Naive thymus-derived CD4-positive, alpha-beta T cell (primary cell): ENCODE data around the gene NDUFB8. TPM values are rescaled to one million over a fixed set of nuclear protein-coding genes. Genes with fewer than 3 reads are reported as not detected.

Experiments used
- ATAC-seq: fragments of 150-1000 bp; cut with Tn5 transposase; 2 replicates; pipeline ENCODE4 v1.10.0; 2021; ENCODE audit warnings: mild to moderate bottlenecking, moderate library complexity
- CTCF ChIA-PET: fragments of 350-600 bp; sonication (Branson Sonifier 250); formaldehyde crosslinking; loops from one replicate; lab custom pipeline; 2021; ENCODE audit warnings: antibody characterized with exemption; lab: Charles Lee
- POLR2A ChIA-PET: fragments of 350-600 bp; sonication (Branson Sonifier 250); formaldehyde crosslinking; loops from one replicate; lab custom pipeline; 2021; ENCODE audit warnings: antibody characterized with exemption, inconsistent platforms; lab: Charles Lee
- DNase-seq, 9 donors: peaks; one replicate each; pipeline versions ENCODE4 v3.0.0 to v3.0.0-alpha.2; 2020 to 2022; ENCODE audit warnings: mixed read lengths in 1 of 9
- H3K27ac ChIP-seq: one replicate; pipeline ENCODE4 v1.7.0; 2013; ENCODE audit warnings: mild to moderate bottlenecking, low read depth, low read length, moderate library complexity
- H3K27me3 ChIP-seq, 2 donors: one replicate each; pipeline ENCODE4 v1.7.0; 2013; ENCODE audit warnings: low read length in 2 of 2, mild to moderate bottlenecking in 2 of 2, moderate library complexity in 2 of 2; ENCODE audit not compliant: control insufficient read depth in 2 of 2, insufficient read depth in 2 of 2
- H3K36me3 ChIP-seq, 3 experiments: 1 replicate in 2 of 3; 2 replicates in 1 of 3; pipeline ENCODE4 v1.7.0; 2013; ENCODE audit warnings: low read length in 3 of 3, mild to moderate bottlenecking in 3 of 3, moderate library complexity in 1 of 3; ENCODE audit not compliant: insufficient read depth in 3 of 3, control insufficient read depth in 2 of 3
- H3K4me1 ChIP-seq, 2 donors: one replicate each; pipeline ENCODE4 v1.7.0; 2013; ENCODE audit warnings: low read length in 2 of 2, mild to moderate bottlenecking in 2 of 2, moderate library complexity in 1 of 2; ENCODE audit not compliant: control insufficient read depth in 2 of 2, insufficient read depth in 2 of 2
- H3K4me3 ChIP-seq: 2 replicates; pipeline ENCODE4 v1.7.0; 2013; ENCODE audit warnings: mild to moderate bottlenecking, low read length
- H3K9me3 ChIP-seq, 3 experiments: 1 replicate in 2 of 3; 2 replicates in 1 of 3; pipeline ENCODE4 v1.7.0; 2013; ENCODE audit warnings: low read length in 3 of 3; ENCODE audit not compliant: control insufficient read depth in 2 of 3
- H3K27ac Mint-ChIP-seq, 9 donors: one replicate each; pipeline ENCODE4 v1.8.0; 2020 to 2022; ENCODE audit warnings: mixed read lengths in 9 of 9, mild to moderate bottlenecking in 8 of 9, moderate library complexity in 5 of 9, inconsistent platforms in 2 of 9
- H3K27me3 Mint-ChIP-seq, 5 donors: one replicate each; pipeline ENCODE4 v1.8.0; 2021 to 2022; ENCODE audit warnings: mixed read lengths in 5 of 5, mild to moderate bottlenecking in 1 of 5
- H3K36me3 Mint-ChIP-seq, 5 donors: one replicate each; pipeline ENCODE4 v1.8.0; 2020 to 2022; ENCODE audit warnings: mixed read lengths in 5 of 5, mild to moderate bottlenecking in 3 of 5, inconsistent platforms in 1 of 5
- H3K4me1 Mint-ChIP-seq, 7 donors: one replicate each; pipeline ENCODE4 v1.8.0; 2020 to 2022; ENCODE audit warnings: mixed read lengths in 7 of 7, mild to moderate bottlenecking in 3 of 7, inconsistent platforms in 1 of 7
- H3K4me3 Mint-ChIP-seq, 10 donors: one replicate each; pipeline ENCODE4 v1.8.0; 2020 to 2022; ENCODE audit warnings: mild to moderate bottlenecking in 10 of 10, mixed read lengths in 10 of 10, moderate library complexity in 6 of 10, inconsistent platforms in 2 of 10
- H3K9me3 Mint-ChIP-seq, 11 donors: one replicate each; pipeline ENCODE4 v1.8.0; 2020 to 2022; ENCODE audit warnings: mixed read lengths in 11 of 11, mild to moderate bottlenecking in 4 of 11, inconsistent platforms in 1 of 11, moderate library complexity in 1 of 11
- intact Hi-C, 2 donors: fragments of 100-400 bp; cut with micrococcal nuclease; formaldehyde crosslinking; loops; one replicate each; pipeline ENCODE4 v1.15.1; 2023
- polyA plus RNA-seq, 2 donors: library from polyadenylated mRNA; unstranded; fragments of 300-500 nt; fragmentation: Illumina TruSeq; gene quantifications; one replicate each; pipeline ENCODE4 v1.2.3, GENCODE V29; 2021
- total RNA-seq, 6 experiments: library from RNA in 5 of 6; stranded (reverse) in 5 of 6; gene quantifications; 1 replicate in 5 of 6; 2 replicates in 1 of 6; pipeline ENCODE4 v1.2.3 and lab custom pipeline; 2021 to 2026

NDUFB8 gene
- total and polyA plus RNA-seq, 7 experiments from 2014 or later, result 137 to 554 (median 160) TPM

DNA sequence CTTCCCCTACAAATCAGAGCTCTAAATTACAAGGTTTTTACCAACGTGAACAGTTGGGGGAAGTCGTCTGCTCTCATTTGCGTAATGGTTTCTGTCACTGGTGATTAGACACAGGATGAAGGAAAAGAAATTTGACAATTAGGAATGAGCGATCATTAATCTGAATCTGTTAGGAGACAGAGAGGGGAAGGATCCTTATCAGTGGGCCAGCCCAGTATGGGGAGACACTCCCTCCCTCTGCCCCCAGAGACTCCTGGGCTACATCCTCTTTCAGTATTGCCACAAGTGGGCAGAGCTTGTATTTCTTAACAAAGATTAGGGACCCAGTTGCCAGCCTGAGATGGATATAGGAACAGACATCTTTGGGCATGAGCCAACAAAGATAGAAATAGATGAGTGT is 21.5 kb upstream of the NDUFB8 start:
- ATAC-seq, result peak; percentile 45
- no peaks in the 10 kb centered on the region for H3K4me1 ChIP-seq
- H3K36me3 ChIP-seq, result peaks cover 0 to 61% (median 12%) of the 10 kb centered on the region in 3 experiments
- no peaks in the 10 kb centered on the region for H3K9me3 ChIP-seq
- H3K27me3 ChIP-seq, result no peaks in the 10 kb centered on the region
- no peak for DNase-seq
- Mint-ChIP-seq H3K4me1 (peaks cover 0 to 12% (median 0%) of the 10 kb centered on the region in 7 donors), H3K27ac (peak overlapping the region in 1 of 9 donors; percentile 39), H3K9me3 (no peaks in the 10 kb centered on the region), H3K4me3 (no peak overlapping the region), H3K27me3 (no peaks in the 10 kb centered on the region), H3K36me3 (peaks cover 18 to 52% (median 31%) of the 10 kb centered on the region in 5 donors)
- intact Hi-C loops, result no loop called here
- H3K27ac ChIP-seq, result no peak overlapping the region
- ChIA-PET CTCF (interaction anchor here (1.2 kb wide), 1 partner anchor 14 kb away, joined by 3 read pairs; no protein-coding TSS in a partner anchor), POLR2A (no interaction called here)
- no peak overlapping the region for H3K4me3 ChIP-seq

- no peak overlapping the region for H3K4me3 Mint-ChIP-seq
- peaks cover 26 to 81% (median 32%) of the 10 kb centered on the region in 5 donors for H3K36me3 Mint-ChIP-seq
- no peak overlapping the region for H3K27ac Mint-ChIP-seq
- H3K4me1 Mint-ChIP-seq, result peaks cover 5 to 17% (median 10%) of the 10 kb centered on the region in 7 donors
- Histone ChIP-seq H3K9me3 (no peaks in the 10 kb centered on the region), H3K27ac (no peak overlapping the region), H3K36me3 (peaks cover 6 to 93% (median 32%) of the 10 kb centered on the region in 3 experiments), H3K27me3 (no peaks in the 10 kb centered on the region), H3K4me1 (no peaks in the 10 kb centered on the region), H3K4me3 (no peak overlapping the region)
- no peaks in the 10 kb centered on the region for H3K9me3 Mint-ChIP-seq
- no peak for DNase-seq
- no peaks in the 10 kb centered on the region for H3K27me3 Mint-ChIP-seq
- ChIA-PET CTCF (interaction anchor here (1.3 kb wide), 1 partner anchor 16 kb away, joined by 3 read pairs; no protein-coding TSS in a partner anchor), POLR2A (interaction anchor here (0.6 to 0.7 kb wide), 2 partner anchors 9 to 20 kb away, joined by 3 to 4 read pairs; partner anchors contain the start of gene HIF1AN)
- intact Hi-C loops, result no loop called here
- ATAC-seq, result no peak
Measured at GRCh38 chr10:100544950-100545349, 15.3 kb upstream of the NDUFB8 start.

DNA sequence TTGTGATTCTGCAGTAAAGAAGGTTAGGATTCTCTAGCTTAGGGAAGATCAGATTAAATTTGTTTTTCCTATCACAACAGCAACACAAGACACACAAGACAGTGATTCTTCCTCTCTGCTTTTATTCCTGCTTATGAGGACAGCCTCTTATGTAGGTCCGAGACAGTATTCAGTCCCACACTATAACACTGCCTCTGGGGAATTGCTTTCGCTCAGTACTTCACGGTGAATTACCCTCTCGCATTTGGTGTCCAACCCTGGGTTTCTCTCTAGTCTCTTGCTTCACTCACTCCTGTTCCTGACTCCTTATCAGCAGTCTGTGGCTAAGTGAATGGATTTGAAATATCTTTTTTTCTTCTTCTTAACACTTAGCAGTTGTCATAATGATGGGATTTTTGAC is 7.8 kb upstream of the NDUFB8 start:
- H3K4me1 ChIP-seq, result peaks cover 24 to 27% of the 10 kb centered on the region in 2 donors
- H3K36me3 ChIP-seq, result peaks cover 6 to 34% (median 10%) of the 10 kb centered on the region in 3 experiments
- Mint-ChIP-seq H3K36me3 (peaks cover 5 to 27% (median 13%) of the 10 kb centered on the region in 5 donors), H3K4me3 (peak overlapping the region in 5 of 10 donors; percentile 12 to 73 (median 56)), H3K9me3 (no peaks in the 10 kb centered on the region), H3K27me3 (no peaks in the 10 kb centered on the region), H3K4me1 (peaks cover 6 to 27% (median 11%) of the 10 kb centered on the region in 7 donors), H3K27ac (peak overlapping the region in 4 of 9 donors; percentile 1 to 52 (median 22))
- DNase-seq (no peak), ATAC-seq (no peak)
- H3K27me3 ChIP-seq, result no peaks in the 10 kb centered on the region
- no peaks in the 10 kb centered on the region for H3K9me3 ChIP-seq
- intact Hi-C loops, result loop anchor here (5.0 to 10.0 kb wide), 5 partner anchors 250 to 1050 kb away; partner anchors contain the start of genes BTRC (in 2 of the 2), BLOC1S2 (in 1 of the 2), COX15 (in 1 of the 2) and CUTC (in 1 of the 2)
- POLR2A ChIA-PET, result no interaction called here
- H3K4me3 ChIP-seq, result no peak overlapping the region
- no peak overlapping the region for H3K27ac ChIP-seq
- CTCF ChIA-PET, result interaction anchor here (2.0 kb wide), 1 partner anchor 10 kb away, joined by 4 read pairs; no protein-coding TSS in a partner anchor

DNA sequence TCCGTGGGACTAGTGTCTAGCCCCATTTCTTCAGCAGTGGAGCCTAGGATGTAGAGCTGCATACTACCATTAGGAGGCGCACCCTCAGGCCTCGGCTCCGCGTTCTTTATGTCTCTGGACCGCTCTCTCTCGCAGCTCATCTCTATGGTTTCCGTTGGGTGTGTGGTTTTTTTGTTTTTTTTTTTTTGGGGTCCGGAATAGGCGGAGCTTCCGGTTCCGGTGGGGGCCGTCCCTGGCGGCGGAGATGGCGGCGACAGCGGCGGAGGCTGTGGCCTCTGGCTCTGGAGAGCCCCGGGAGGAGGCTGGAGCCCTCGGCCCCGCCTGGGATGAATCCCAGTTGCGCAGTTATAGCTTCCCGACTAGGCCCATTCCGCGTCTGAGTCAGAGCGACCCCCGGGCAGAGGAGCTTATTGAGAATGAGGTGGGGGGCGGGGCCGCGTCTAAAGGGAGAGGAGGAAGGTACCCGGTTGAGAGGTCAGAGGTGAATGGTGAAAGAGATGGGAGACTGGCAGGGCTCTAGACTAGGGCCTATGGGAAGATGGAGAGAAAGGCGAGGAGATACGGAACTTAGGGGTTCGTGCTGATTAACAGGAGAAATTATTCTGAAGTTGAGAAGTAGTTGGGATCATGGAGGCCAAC is 6.2 kb upstream of the NDUFB8 start, which contains the start of gene HIF1AN:
TSS of gene HIF1AN (plus strand) at position 229 of the 639 bp plus-strand sequence. CDS start at position 245, 16 bp downstream.
- CTCF ChIA-PET, result interaction anchor here (0.5 to 1.3 kb wide), 5 partner anchors 24 to 606 kb away, joined by 3 to 5 read pairs (median 4); no protein-coding TSS in a partner anchor
- no peaks in the 10 kb centered on the region for H3K27me3 Mint-ChIP-seq
- H3K4me3 ChIP-seq, result peak within 1 kb of the TSS; percentile 73

GRCh38 chr10:100535338-100535714 is 5.7 kb upstream of the NDUFB8 start:
- intact Hi-C loops, result loop anchor here (1.0 to 10.0 kb wide), 14 partner anchors 24 to 1052 kb away; partner anchors contain the start of genes BTRC (in 2 of the 2), COX15 (in 2 of the 2), CUTC (in 2 of the 2) and SLF2 (in 2 of the 2)
- Mint-ChIP-seq H3K4me3 (peak overlapping the region in 1 of 10 donors; percentile 9), H3K9me3 (peaks cover 0 to 2% (median 0%) of the 10 kb centered on the region in 11 donors), H3K27me3 (no peaks in the 10 kb centered on the region), H3K4me1 (peaks cover under 1 to 28% (median 10%) of the 10 kb centered on the region in 7 donors), H3K27ac (no peak overlapping the region), H3K36me3 (peaks cover 1 to 17% (median 8%) of the 10 kb centered on the region in 5 donors)
- no peaks in the 10 kb centered on the region for H3K9me3 ChIP-seq
- POLR2A ChIA-PET, result interaction anchor here (0.6 to 2.0 kb wide), 8 partner anchors 9 to 188 kb away, joined by 3 to 7 read pairs (median 4); partner anchors contain the start of gene SCD
- H3K4me1 ChIP-seq, result peaks cover 26 to 29% of the 10 kb centered on the region in 2 donors
- DNase-seq (no peak), ATAC-seq (no peak)
- H3K36me3 ChIP-seq, result peaks cover 2 to 18% (median 6%) of the 10 kb centered on the region in 3 experiments
- no peaks in the 10 kb centered on the region for H3K27me3 ChIP-seq
- peak overlapping the region; percentile 85 for H3K27ac ChIP-seq
- H3K4me3 ChIP-seq, result peak overlapping the region; percentile 39
- CTCF ChIA-PET, result interaction anchor here (0.5 to 1.3 kb wide), 4 partner anchors 24 to 607 kb away, joined by 3 to 5 read pairs (median 4); no protein-coding TSS in a partner anchor

More for the DNA sequence above, 6.2 kb upstream of the NDUFB8 start, which contains the start of gene HIF1AN:
- DNase-seq (peak; percentile 70 to 95 (median 91)), ATAC-seq (peak; percentile 100)
- Histone ChIP-seq H3K36me3 (peaks cover 5 to 23% (median 6%) of the 10 kb centered on the region in 3 experiments), H3K27ac (peak within 1 kb of the TSS; percentile 85), H3K27me3 (no peaks in the 10 kb centered on the region), H3K9me3 (no peaks in the 10 kb centered on the region), H3K4me1 (peaks cover 24 to 27% of the 10 kb centered on the region in 2 donors)
- Mint-ChIP-seq H3K27ac (peak within 1 kb of the TSS in 1 of 9 donors; percentile 57), H3K4me1 (peaks cover 0 to 29% (median 10%) of the 10 kb centered on the region in 7 donors), H3K36me3 (peaks cover 5 to 20% (median 12%) of the 10 kb centered on the region in 5 donors), H3K4me3 (peak within 1 kb of the TSS in 1 of 10 donors; percentile 9), H3K9me3 (peaks cover 0 to 2% (median 0%) of the 10 kb centered on the region in 11 donors)
- POLR2A ChIA-PET, result interaction anchor here (0.6 to 2.0 kb wide), 9 partner anchors 9 to 1164 kb away, joined by 3 to 7 read pairs (median 3); partner anchors contain the start of gene SCD
- intact Hi-C loops, result loop anchor here (1.0 to 10.0 kb wide), 14 partner anchors 25 to 1051 kb away; partner anchors contain the start of genes BTRC (in 2 of the 2), COX15 (in 2 of the 2), CUTC (in 2 of the 2) and SLF2 (in 2 of the 2)

GRCh38 chr10:100534726-100535125 is 5.1 kb upstream of the NDUFB8 start:
- DNase-seq, result no peak
- intact Hi-C loops, result loop anchor here (1.0 to 10.0 kb wide), 14 partner anchors 23 to 1053 kb away; partner anchors contain the start of genes BTRC (in 2 of the 2), COX15 (in 2 of the 2), CUTC (in 2 of the 2) and SLF2 (in 2 of the 2)
- Mint-ChIP-seq H3K9me3 (peaks cover 0 to 2% (median 0%) of the 10 kb centered on the region in 11 donors), H3K27ac (no peak overlapping the region), H3K27me3 (no peaks in the 10 kb centered on the region), H3K4me3 (peak overlapping the region in 1 of 10 donors; percentile 9), H3K36me3 (peaks cover 0 to 17% (median 7%) of the 10 kb centered on the region in 5 donors), H3K4me1 (peaks cover 7 to 34% (median 13%) of the 10 kb centered on the region in 7 donors)
- H3K4me1 ChIP-seq, result peaks cover 31 to 33% of the 10 kb centered on the region in 2 donors
- CTCF ChIA-PET, result interaction anchor here (0.8 to 1.7 kb wide), 3 partner anchors 16 to 26 kb away, joined by 5 to 6 read pairs (median 5); no protein-coding TSS in a partner anchor
- no peak for ATAC-seq
- no peak overlapping the region for H3K4me3 ChIP-seq
- no peak overlapping the region for H3K27ac ChIP-seq
- peaks cover 0 to 14% (median 6%) of the 10 kb centered on the region in 3 experiments for H3K36me3 ChIP-seq
- H3K27me3 ChIP-seq, result no peaks in the 10 kb centered on the region
- POLR2A ChIA-PET, result interaction anchor here (0.8 to 2.0 kb wide), 6 partner anchors 9 to 249 kb away, joined by 3 to 7 read pairs (median 4); partner anchors contain the start of gene SCD
- no peaks in the 10 kb centered on the region for H3K9me3 ChIP-seq
